ENCODE data around the gene ARL6IP4.

ARL6IP4 gene

GRCh38 chr12:122997343-122998250 is 17.1 kb downstream of the ARL6IP4 start:
- DNase-seq (ENCODE audit: low read depth), result no peak
- no peak for TF ChIP-seq CTCF (IDR thresholded peaks at IDR 0.05; ENCODE audit: insufficient read depth, low read depth, low read length, missing control alignments)
- H3K4me3 ChIP-seq (ENCODE audit: low read length), result no peak overlapping the region

DNA sequence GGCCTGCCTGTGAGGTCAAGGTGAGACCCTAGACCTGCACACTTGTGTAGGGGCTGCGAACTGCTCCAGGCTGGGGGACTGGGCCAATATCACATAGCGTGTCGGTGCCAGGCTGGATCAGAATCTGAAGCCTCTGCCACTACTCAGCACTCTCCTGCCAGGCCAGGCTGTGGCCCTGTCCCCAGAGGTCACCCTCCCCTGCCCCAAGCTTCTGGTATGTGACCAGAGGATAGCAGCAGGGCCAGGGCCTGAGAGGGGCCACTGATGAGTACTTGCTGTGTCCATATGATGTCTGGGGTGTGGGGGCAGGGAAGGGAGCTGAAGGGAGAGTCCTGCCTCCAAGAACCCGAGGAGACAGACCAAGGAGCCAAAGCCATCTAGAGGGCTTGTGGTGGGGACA is 17.8 kb downstream of the ARL6IP4 start:
- no peak overlapping the region for H3K4me3 ChIP-seq (ENCODE audit: low read length)
- no peak for TF ChIP-seq CTCF (IDR thresholded peaks at IDR 0.05; ENCODE audit: insufficient read depth, low read depth, low read length, missing control alignments)
- DNase-seq (ENCODE audit: low read depth), result no peak

DNA sequence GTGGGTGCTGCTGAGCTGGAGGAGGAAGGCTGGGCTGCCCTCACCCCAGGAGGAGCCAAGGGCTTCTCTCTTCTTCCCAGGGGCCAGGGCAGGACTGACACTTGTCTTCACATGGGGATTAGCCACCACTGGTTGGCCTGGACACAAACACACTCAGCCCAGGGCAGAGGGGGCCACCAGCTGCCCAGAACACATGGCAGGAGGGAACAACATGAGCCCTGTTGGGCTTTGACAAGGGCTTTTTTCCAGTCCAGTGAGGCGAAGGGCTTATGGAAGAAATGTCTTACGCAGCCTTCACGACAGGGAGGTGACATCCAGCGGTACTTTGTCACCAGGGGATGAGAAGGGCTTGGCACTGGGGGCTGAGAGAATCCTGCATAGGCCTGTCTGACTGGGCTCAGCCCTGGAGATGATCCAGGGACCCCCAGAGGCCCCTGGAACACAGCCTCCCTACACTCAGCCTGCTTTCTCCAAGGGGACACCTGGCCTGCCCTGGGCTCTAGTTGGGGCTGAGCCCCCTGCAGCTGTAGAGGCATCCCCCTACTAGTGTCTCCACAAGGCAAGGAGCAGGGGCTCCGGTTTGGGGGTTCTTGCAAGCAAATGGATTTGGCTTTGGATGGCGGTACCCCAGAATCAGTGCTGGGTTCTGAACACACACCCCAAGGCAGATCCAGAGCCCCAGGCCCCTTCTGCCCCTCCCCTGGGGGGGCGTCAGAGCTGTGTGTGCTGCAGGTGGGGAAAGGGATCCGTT is 18.9 kb downstream of the ARL6IP4 start:
- TF ChIP-seq CTCF (IDR thresholded peaks at IDR 0.05; ENCODE audit: insufficient read depth, low read depth, low read length, missing control alignments), result no peak
- DNase-seq (ENCODE audit: low read depth), result no peak

GRCh38 chr12:122999986-123000420 is 19.5 kb downstream of the ARL6IP4 start:
- DNase-seq (ENCODE audit: low read depth), result no peak
- TF ChIP-seq CTCF (IDR thresholded peaks at IDR 0.05; ENCODE audit: insufficient read depth, low read depth, low read length, missing control alignments), result no peak
- H3K4me3 ChIP-seq (ENCODE audit: low read length), result no peak overlapping the region

More for the DNA sequence above, 18.9 kb downstream of the ARL6IP4 start:
- H3K4me3 ChIP-seq (ENCODE audit: low read length), result no peak overlapping the region

GRCh38 chr12:123000578-123000977 is 20.1 kb downstream of the ARL6IP4 start:
- H3K4me3 ChIP-seq (ENCODE audit: low read length), result no peak overlapping the region
- TF ChIP-seq CTCF (IDR thresholded peaks at IDR 0.05; ENCODE audit: insufficient read depth, low read depth, low read length, missing control alignments), result no peak
- no peak for DNase-seq (ENCODE audit: low read depth)

DNA sequence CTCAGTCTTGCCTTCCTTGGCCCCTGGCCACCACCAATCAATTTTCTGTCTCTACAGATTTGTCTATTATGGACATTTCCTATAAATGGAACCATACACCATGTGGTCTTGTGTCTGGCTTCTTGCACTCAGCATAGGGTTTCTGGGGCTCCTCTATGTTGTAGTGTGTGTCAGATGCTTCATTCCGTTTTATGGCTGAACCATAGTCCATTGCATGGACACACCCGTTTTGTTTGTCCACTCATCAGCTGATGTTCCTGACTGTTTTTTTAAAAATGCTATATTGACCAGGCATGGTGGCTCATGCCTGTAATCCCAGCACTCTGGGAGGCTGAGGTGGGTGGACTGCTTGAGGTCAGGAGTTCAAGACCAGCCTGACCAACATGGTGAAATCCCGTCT is 21.0 kb downstream of the ARL6IP4 start:
- H3K4me3 ChIP-seq (ENCODE audit: low read length), result no peak overlapping the region
- no peak for TF ChIP-seq CTCF (IDR thresholded peaks at IDR 0.05; ENCODE audit: insufficient read depth, low read depth, low read length, missing control alignments)
- no peak for DNase-seq (ENCODE audit: low read depth)

All from epithelial cell of esophagus (primary cell).